Measurements from ENCODE around the gene IFNL3.
"Not testable (repeated sequence)": the region's sequence is repeated elsewhere in the genome, so short reads cannot be mapped to it uniquely, and the experiment has no call there.

IFNL3 gene

DNA sequence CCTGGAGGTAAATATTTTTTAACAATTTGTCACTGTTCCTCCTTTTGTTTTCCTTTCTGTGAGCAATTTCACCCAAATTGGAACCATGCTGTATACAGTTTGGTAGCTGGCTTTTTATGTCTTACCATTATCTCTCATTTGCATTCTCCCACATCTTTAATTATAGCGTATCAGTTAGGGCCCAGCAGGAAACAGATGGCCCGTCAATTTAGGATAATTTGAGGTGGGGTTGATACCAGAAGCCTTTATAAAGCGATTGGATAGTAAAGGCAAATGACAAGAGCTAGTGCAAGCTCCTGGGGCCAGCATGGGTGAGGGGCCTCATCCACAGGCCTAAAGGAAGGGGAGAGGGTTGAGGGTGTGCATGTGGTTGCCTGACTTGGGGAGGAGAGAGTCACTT, 7.7 kb upstream of the IFNL3 start:
- no peak for DNase-seq

DNA sequence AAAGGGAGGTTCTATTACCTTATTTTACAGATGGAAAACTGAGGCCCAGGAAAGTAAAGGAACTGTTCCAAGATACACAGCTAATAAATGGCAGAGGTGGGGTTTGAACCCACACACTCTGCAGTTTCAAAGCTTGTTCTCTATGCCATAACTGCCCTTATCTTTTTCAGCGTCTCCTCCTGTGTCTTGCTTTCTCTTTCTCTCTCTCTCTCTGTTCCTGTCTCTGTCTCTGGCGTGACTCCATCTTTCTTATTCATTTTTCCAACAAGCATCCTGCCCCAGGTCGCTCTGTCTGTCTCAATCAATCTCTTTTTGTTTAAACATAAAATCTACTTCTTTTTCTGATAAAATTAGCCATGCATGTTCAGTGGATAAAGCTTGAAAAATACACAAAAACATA, 7.0 kb upstream of the IFNL3 start:
- no peak for DNase-seq

DNA sequence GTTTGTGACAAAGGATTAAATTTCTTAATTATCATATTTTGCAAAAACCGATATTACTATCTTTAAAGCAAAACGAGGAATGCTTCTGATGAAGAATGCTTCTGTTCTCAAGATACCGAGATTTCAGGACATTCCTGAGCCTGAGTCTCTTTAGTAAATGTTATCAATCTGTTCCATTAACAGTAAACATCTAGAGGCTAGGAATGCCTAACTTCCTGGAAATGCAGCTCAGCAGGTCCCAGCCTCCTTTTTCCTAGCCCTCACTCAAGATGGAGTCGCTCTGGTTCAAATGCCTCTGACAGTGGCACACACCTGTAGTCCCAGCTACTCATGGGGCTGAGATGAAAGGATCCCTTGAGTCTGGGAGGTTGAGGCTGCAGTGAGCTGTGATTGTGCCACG, 6.3 kb upstream of the IFNL3 start:
- no peak for DNase-seq

DNA sequence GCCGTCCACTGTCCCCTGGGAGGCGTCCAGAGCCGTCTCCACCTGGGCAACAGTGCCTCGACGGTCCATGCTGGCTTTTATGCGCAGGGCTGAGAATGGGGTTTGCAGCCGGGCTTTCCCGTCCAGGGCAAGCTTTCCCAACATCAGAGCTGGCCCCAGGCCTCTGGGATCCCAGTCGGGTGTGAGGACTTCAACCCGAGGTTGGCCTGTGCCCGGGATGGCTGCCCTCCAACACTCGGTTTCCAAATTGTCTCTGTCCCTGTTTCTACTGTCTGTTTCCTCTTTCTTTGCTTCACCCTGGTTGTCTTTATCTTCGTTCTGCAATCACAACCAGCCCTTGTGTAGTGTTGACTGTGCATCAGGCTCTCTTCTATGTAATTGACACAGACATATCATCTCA, 4.0 kb upstream of the IFNL3 start, which contains the start of gene IFNL4:
Gene IFNL4 (minus strand): TSS at position 51 of the 400 bp plus-strand sequence.
- DNase-seq = no peak

DNA sequence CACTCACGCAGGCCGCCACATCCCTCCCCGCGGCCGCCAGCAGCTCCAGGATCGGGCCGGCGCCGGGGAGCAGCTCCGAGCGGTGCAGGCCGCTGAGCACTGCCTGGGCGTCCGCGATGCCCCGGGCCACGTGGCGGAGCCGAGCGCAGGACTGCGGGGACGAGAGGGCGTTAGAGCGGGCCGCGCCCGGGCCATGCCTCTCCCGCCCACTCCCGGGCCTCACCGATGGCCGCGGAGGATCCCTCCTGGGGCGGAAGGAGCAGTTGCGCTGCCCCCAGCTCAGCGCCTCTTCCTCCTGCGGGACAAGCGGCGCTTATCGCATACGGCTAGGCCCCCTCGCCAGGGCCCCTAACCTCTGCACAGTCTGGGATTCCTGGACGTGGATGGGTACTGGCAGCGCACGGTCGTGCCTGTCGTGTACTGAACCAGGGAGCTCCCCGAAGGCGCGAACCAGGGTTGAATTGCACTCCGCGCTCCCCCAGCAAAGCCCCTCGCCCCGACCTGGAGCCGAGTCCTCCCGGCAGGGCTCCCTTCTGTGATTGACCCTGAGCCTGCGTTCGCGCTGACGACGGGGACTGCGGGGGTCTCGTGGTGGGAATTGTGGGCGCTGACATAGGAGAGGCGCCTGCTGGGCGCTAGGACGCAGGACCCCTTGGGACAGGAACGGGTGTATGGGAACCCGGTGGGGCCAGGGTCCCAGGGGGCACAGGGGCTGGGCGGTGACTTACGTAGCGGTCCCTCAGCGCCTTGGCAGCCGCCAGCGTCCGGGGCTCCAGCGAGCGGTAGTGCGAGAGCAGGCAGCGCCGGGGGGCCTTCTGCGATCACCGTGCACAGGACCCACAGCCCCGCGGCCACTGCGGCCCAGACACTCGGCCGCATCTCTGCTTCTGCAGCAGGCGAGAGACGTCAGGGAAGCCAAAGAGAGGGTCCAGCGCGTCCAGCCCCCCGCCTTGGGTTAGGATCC, 3.2 kb upstream of the IFNL3 start:
- DNase-seq = no peak

DNA sequence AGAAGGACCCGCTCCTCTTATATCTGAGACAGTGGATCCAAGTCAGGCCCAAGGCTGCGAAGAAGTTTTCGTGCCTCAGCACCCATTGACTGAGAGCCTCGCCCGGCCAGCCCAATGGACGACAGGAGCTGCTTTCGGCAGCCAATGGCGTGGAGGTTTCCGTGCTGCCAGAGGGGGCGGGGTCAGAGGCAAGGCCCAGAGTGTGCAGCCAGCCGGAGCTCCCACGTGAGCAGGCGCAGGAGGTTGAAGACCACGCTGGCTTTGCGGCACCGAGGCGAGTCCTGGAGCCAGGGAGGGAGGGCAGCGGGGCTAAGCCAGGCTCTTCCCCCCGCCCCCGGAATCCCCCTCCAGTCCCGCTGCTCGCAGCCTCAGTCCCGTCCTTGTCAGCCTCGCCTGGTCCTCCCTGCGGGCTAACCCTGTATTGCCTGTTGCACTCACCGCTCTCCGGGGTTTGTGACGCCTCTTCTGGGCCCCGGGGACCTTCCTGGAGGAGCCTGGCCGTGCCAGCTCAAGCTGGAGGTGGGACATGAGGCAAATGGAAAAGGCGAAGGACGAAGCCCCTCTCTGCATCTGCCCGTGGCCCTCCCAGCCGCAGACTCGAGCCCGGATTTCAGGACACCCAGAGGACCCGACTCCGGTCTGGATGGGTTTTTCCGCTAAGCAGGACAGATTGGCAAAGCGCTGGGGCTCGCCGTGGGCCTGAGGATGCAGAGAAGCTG, 2.3 kb upstream of the IFNL3 start:
- peak; percentile 31 for DNase-seq

DNA sequence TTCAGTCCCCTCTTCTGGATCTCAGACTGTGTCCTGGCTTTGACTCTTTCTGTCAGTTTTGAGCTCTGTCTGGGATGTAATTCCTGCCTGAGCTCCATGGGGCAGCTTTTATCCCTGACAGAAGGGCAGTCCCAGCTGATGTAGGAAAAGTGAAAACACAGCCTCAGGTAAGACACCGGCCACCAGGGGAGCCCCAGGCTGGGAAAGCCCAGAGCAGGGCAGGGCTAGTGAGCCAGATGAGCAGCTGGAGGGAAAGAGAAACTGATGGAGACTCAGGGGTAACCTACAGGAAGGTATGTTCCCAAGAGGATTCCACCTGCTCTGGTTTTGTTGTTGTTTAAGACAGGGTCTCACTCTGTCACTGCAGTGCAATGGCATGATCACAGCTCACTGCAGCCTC, 360 bp upstream of the IFNL3 start:
- not testable (repeated sequence) for DNase-seq

DNA sequence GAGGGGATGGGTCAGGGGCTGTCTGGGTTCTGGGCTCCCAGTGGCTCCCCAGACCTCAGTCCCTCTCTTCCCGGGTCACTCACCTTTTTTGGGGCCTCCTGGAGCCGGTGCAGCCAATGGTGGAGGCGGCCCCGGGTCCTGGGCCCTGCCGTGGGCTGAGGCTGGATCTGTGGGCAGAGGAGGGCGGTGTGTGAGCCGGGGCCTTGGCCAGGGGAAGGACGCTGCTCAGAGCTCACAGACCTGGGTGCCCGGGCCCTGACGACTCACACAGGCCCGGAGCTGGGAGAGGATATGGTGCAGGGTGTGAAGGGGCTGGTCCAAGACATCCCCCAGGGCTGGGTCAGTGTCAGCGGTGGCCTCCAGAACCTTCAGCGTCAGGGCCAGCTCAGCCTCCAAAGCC, 1.1 kb downstream of the IFNL3 start:
- not testable (repeated sequence) for DNase-seq

DNA sequence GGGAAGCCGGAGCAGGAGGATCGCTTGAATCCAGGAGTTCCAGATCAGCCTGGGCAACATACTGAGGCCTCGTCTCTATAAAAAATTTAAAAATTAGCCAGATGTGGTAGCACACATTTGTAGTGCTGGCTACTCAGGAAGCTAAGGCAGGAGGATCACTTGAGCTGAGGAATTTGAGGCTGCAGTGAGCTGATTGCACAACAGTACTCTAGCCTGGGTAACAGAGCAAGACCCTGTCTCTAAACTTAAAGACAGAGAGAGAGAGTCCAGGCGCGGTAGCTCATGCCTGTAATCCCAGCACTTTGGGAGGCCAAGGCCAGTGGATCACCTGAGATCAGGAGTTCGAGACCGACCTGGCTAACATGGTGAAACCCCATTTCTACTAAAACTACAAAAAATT, 4.4 kb downstream of the IFNL3 start:
- DNase-seq = no peak

DNA sequence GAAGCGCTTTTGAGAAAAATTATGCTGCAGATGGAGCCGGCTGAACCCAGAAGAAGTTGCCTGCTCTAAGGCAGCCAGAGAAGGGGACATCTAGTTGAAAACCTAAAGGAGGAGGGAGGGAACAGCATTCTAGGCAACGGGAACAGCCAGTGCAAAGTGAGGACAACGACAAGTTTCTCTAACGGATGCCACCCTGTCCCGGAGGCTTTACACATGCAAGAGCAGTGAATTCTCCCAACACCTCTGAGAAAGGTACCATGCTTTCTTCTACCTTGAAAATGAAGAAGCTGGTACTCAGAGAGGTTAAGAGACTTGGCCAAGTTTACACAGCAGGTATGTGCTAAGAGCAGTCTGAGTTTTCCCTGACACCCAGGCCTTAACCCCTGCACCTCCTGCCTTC, 5.9 kb downstream of the IFNL3 start:
- DNase-seq = no peak

DNA sequence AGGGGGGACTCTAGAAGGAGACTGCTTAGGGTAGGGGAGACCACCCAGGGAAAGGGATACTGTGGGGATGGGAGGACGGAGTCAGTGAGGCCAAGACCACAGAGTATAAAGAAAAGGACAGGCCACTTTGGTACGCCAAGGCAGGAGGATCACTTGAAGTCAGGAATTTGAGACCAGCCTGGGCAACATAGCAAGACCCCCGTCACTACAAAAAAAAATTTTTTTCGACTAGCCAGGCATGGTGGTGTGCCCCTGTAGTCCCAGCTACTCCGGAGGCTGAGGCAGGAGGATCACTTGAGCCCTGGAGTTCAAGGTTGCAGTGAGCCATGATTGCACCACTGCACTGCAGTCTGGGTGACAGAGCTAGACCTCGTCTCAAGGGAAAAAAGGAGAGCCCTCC, 6.6 kb downstream of the IFNL3 start:
- no peak for DNase-seq

DNA sequence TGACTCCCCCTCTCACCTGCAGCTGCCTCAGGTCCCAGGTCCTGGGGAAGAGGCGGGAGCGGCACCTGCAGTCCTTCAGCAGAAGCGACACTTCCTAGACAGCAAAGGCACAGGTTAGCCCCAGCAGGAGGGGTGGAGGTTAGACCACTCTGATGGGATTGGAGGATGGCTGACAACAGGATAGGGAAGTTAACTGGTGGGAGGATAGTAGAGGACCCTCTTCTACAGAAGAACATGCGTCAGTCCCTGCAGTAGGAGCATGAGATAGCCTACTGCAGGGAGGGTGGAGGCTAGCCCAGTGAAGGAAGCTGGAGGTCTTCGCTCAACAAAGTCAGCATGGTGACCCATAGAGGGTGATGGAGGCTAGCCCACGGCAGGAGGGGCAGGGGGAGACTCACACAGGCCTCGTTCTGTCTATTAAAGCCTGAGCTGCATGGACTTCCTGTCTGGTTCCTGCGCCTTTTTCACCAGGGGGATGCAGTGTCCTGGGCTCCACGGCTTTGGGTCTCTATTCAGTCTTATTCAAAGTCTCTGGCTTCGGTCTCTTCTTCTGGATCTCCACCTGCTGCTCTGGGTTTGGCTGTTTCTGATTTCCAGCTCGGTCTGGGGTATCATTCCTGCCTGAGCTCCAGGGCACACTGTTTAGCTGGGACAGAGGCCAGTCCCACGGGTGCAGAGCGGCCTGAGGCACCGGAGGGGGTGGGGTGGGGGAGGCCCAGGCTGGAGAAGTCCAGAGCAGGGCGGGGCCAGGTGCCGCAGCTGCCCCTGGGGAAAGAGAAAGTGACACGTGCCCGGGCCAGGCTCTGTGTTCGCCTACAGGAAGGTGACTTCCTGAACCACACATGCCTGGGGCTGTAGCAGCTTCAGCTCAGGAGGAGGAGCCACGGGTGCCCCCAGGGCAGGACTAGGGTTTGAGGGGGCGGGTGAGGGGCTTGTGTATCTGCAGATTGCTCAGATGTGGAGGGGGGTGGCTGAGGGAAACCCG, 7.3 kb downstream of the IFNL3 start:
- peak; percentile 38 for DNase-seq

DNA sequence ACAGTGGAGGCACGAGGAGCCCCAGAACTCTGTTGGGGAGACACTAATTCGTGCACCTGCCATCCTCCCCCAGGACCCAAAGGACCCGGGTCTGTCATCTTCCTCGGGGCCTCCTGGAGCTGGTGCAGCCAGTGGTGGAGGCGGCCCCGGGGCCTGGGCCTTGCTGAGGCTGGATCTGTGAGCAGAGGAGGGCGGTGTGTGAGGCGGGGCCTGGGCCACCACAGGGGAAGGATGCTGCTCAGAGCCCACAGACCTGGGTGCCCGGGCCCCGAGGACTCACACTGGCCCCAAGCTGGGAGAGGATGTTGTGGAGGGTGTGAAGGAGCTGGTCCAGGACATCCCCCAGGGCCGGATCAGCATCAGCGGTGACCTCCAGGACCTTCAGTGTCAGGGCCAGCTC, 8.3 kb downstream of the IFNL3 start:
- no peak for DNase-seq

DNA sequence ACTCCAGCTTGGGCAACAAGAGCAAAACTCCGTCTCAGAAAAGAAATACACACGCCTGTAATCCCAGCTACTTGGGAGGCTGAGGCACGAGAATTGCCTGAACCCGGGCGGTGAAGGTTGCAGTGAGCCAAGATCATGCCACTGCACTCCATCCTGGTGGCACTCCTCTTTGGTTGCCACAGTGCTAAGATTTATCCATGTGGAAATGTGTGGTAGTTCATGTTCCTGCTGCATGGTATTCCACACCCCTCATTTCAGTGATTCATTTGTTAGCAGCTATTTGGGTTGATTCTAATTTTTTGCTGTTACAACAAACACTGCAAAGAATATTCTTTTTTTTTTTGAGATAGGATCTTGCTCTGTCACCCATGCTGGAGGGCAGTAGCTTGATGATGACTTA, 12.1 kb downstream of the IFNL3 start:
- no peak for DNase-seq

DNA sequence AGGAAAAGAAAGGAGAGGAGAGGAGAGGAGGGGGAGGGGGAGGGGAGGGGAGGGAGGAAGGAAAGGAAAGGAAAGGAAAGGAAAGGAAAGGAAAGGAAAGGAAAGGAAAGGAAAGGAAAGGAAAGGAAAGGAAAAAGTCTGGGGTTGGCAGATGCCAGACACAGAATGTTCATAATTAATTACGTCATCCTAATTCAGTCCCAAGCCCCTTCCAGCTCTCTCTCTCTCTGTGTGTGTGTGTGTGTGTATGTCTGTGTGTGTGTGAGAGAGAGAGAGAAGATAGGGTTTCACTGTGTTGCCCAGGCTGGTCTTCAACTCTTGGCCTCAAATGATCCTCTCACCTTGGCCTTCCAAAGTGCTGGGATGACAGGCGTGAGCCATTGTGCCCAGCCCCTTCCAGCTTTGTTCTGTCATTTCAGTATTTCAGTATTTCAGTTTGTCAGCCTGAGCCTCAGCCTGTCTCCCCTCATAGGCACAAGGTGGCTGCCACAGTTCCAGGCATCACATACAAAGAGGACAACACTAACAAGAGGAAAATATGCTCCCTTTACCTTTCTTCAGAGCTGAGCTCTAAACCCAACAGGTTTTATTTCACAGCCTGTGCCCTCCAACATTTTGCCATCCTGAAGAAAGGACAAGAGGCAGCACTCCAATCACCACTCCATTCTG, 14.6 kb downstream of the IFNL3 start:
- DNase-seq = no peak

DNA sequence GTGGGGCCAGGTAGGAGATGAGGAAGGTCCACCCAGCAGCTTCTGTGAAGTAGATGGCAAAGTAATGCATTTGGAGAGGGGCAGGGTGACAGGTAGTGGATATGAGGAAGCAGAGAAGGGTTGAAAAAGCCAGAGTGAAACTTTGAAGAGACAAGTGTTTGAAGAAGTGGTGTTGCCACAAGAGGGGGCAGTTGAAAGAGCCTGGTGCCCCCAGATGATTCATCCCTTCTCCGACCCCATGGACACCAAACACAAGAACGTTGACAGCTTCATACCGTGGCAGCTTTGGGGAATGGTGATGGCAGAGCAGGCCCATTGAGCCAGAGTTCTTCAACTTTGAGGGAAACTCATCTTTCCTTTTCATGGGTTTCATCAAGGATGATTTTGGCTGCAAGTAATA, 19.9 kb downstream of the IFNL3 start:
- no peak for DNase-seq

DNA sequence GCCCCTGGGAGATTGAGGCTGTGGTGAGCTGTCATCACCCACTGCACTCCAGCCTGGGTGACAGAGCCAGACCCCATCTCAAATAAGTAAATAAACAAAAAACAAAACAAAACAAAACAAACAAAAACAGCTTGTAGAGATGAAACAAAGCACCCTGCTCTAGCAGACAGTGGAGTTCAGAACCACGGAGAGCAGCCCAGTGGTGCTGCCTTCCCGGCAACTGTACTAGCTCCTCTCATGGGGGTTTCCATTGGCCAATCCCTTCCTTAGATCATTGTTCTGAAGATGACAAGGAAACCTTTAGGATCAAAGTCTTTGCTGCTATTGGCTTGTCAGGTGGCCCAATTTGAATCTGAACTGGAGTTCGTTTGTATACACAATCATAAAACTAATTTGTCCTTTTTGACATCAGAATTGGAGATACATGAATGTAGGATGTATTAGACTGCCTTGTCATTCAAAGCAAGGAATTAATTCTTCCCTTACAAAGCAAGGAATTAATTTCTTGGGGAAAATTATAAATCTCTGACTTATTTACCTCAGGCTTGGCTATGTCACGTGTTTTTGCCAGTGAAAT, 21.0 kb downstream of the IFNL3 start:
- DNase-seq = no peak

DNA sequence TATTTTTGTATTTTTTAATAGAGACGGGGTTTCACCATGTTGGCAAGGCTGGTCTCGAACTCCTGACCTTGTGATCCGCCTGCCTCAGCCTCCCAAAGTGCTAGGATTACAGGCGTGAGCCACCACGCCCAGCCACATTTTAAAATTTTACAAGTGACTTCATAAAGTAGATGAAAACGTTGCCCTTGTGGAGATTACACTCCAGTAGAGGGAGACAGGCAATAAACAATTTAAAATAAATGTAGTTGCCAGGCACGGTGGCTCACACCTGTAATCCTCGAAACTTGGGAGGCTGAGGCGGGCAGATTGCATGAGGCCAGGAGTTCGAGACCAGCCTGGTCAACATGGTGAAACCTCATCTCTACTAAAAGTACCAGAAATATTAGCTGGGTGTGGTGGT, 25.7 kb downstream of the IFNL3 start:
- not testable (repeated sequence) for DNase-seq

DNA sequence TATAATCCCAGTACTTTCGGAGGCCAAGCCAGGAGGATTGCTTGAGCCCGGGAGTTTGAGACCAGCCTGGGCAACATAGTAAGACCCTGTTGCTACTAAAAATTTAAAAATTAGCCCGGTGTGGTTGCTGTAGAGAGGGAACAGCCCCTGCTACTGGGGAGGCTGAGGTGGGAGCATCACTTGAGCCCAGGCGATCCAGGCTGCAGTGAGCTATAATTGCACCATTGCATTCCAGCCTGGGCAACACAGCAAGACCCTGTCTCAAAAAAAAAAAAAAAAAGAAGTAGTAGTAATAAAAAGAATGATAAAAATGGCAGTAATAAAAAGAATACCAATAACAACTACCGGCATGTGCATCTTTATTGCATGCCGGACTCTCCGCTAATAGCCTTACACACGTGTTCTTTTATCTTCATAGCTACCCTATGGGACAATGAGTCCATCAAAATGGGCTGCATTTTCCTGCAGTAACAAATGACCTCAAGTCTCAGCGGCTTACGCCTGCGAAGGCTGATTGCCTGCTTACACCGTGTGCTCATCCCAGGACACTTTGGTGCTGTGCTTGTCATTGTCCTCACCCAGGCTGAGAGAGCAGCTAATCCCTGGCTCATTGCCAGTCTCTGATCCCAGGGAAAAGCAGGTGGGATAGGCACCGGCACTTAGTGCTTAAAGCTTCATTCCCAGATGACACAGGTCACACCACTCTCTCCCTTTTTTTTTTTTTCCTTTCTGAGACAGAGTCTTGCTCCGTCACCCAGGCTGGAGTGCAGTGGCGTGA, 26.4 kb downstream of the IFNL3 start:
- DNase-seq = no peak

DNA sequence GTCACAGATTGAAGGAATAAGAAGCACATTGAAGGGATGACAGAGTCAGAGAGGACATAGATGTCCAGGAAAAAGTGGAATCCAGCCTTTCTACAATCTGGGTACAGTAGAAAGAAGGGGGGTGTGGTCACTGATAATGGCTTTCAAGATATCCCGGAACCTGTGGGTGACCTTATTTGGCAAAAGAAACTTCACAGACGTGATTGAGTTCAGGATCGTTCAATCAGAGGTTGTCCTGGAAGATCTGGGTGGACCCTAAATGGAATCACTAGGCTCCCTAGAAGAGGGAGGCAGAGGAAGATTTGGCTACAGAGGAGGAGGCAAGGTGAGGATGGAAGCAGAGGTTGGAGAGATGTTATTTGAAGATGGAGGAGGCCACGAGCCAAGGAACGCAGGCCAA, 27.7 kb downstream of the IFNL3 start:
- no peak for DNase-seq

DNA sequence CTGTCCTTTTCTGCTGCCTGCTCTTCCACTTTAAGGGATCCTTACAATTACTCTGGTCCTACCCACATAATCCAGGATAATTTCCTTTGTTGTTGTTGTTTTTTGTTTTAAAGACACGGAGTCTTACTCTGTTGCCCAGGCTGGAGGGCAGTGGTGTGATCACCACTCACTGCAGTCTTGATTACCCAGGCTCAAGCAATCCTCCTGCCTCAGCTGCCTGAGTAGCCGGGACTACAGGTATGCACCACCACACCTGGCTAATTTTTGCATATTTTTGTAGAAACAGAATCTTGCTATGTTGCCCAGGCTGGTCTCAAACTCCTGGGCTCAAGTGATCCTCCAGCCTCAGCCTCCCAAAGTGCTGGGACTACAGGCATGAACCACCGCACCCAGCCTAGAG, 29.5 kb downstream of the IFNL3 start:
- not testable (repeated sequence) for DNase-seq
